Hepatocyte (in vitro differentiated cells): Measurements from ENCODE around the gene CMIP.

Experiments used
- EZH2 ChIP-seq: fragments of 200-600 bp; sonication (generic); IDR thresholded peaks from 2 replicates; pipeline ENCODE4 v1.6.1; 2016; ENCODE audit warnings: antibody characterized with exemption, mild to moderate bottlenecking, borderline replicate concordance
- EZH2phosphoT487 ChIP-seq: fragments of 200-600 bp; sonication (generic); IDR thresholded peaks from one replicate; pipeline ENCODE4 v1.6.1; 2018; ENCODE audit warnings: antibody characterized with exemption, mild to moderate bottlenecking, low read depth, moderate library complexity; ENCODE audit not compliant: unreplicated experiment, severe bottlenecking
- TF ChIP-seq, protein P1 (sequence below): fragments of 200-600 bp; sonication (generic); IDR thresholded peaks from 2 replicates; pipeline ENCODE4 v1.5.1; 2016; ENCODE audit warnings: antibody characterized with exemption, mild to moderate bottlenecking; ENCODE audit not compliant: poor library complexity

DNA sequence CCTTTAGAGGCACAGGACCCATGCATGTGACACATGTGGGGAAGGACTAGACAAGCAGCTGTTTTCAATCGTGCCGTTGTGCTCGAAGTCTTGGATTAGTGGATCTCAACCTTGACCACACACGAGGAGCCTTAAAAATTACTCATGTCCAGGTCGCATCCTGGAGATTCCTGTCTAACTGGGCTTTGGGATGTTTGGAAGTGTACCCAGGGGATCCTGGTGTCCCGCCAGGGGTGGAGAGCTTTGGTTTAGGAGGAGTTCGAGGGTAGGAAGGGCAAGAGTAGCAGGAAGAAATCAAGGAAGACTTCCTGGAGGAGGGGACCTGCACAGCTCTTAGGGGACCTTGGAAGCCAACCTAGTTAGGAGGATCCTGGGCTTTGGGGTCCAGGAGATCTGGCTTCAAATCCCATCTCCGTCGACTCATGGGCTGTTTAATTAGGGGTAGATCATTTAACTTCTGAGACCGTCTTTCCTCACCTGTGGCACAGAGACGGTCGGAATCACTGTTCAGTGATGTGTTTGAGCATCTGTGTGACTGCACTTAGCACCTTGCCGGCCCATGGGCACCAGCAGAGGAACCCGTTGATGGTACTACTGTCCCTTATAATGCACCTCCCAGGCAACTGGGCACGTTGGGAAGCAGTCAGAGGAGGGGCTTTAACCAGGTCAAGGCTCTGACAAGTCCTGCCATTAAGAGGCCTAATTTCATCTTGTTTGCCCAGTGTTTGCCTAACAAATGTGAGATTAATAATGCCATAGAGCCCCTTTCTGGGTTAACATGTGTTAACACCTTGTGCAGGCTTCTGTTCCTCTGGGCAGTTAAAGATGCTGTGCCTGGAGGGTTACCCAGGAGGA, 232.5 kb downstream of the CMIP start:
- TF ChIP-seq, protein P1, sequence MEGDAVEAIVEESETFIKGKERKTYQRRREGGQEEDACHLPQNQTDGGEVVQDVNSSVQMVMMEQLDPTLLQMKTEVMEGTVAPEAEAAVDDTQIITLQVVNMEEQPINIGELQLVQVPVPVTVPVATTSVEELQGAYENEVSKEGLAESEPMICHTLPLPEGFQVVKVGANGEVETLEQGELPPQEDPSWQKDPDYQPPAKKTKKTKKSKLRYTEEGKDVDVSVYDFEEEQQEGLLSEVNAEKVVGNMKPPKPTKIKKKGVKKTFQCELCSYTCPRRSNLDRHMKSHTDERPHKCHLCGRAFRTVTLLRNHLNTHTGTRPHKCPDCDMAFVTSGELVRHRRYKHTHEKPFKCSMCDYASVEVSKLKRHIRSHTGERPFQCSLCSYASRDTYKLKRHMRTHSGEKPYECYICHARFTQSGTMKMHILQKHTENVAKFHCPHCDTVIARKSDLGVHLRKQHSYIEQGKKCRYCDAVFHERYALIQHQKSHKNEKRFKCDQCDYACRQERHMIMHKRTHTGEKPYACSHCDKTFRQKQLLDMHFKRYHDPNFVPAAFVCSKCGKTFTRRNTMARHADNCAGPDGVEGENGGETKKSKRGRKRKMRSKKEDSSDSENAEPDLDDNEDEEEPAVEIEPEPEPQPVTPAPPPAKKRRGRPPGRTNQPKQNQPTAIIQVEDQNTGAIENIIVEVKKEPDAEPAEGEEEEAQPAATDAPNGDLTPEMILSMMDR, result no peak
- no peak for TF ChIP-seq EZH2
- TF ChIP-seq EZH2phosphoT487, result no peak
